PC-9 (cell line): ENCODE data around the gene CCDC69. TPM values are rescaled to one million over a fixed set of nuclear protein-coding genes. Genes with fewer than 3 reads are reported as not detected.

Experiments
- BruUV-seq: library from RNA; stranded (reverse); fragments of 400-500 nt; replicated peaks from 2 replicates; lab custom pipeline; 2021; lab: Mats Ljungman, UMichigan
- CTCF ChIA-PET: fragments of 300-600 bp; sonication (Branson Sonifier 250); formaldehyde crosslinking; loops from one replicate; lab custom pipeline; 2022; ENCODE audit warnings: antibody characterized with exemption; lab: Charles Lee
- POLR2A ChIA-PET: fragments of 300-600 bp; sonication (Branson Sonifier 250); formaldehyde crosslinking; loops from one replicate; lab custom pipeline; 2022; ENCODE audit warnings: antibody characterized with exemption; ENCODE audit not compliant: unreplicated experiment; lab: Charles Lee
- DNase-seq, 2 experiments: peaks; one replicate each; pipeline versions ENCODE4 v3.0.0 to v3.0.0-alpha.2; 2015 to 2022; ENCODE audit warnings: mixed read lengths in 1 of 2
- H2AFZ ChIP-seq: fragments of 200-600 bp; sonication (generic); 2 replicates; pipeline ENCODE4 v1.8.1; 2017; ENCODE audit warnings: antibody characterized with exemption
- H3F3A ChIP-seq: fragments of 200-600 bp; sonication (generic); 2 replicates; pipeline ENCODE4 v1.8.1; 2017; ENCODE audit warnings: antibody characterized with exemption, mild to moderate bottlenecking, low read depth; ENCODE audit not compliant: insufficient read depth
- H3K27ac ChIP-seq: fragments of 200-600 bp; sonication (generic); 2 replicates; pipeline ENCODE4 v1.6.1; 2016; ENCODE audit warnings: mixed run types
- H3K27me3 ChIP-seq: fragments of 200-600 bp; sonication (generic); 2 replicates; pipeline ENCODE4 v1.6.1; 2016; ENCODE audit warnings: low read depth, mixed run types; ENCODE audit not compliant: insufficient read depth
- H3K36me3 ChIP-seq: fragments of 200-600 bp; sonication (generic); 2 replicates; pipeline ENCODE4 v1.6.1; 2016; ENCODE audit warnings: low read depth, mixed run types
- H3K4me1 ChIP-seq: fragments of 200-600 bp; sonication (generic); replicated peaks from 2 replicates; pipeline ENCODE4 v1.6.1; 2016; ENCODE audit warnings: mixed run types; ENCODE audit not compliant: insufficient read depth
- H3K4me2 ChIP-seq: fragments of 200-600 bp; sonication (generic); 2 replicates; pipeline ENCODE4 v1.6.1; 2017; ENCODE audit warnings: mixed run types
- H3K4me3 ChIP-seq: fragments of 200-600 bp; sonication (generic); 2 replicates; pipeline ENCODE4 v1.6.1; 2016; ENCODE audit warnings: mixed run types
- H3K79me2 ChIP-seq: fragments of 200-600 bp; sonication (generic); 2 replicates; pipeline ENCODE4 v1.6.1; 2017; ENCODE audit warnings: low read depth, mixed run types
- H3K9me2 ChIP-seq: fragments of 200-600 bp; sonication (generic); 2 replicates; pipeline ENCODE4 v1.8.1; 2017; ENCODE audit warnings: mild to moderate bottlenecking; ENCODE audit not compliant: insufficient read depth
- H3K9me3 ChIP-seq: fragments of 200-600 bp; sonication (generic); 2 replicates; pipeline ENCODE4 v1.8.1; 2016; ENCODE audit warnings: low read depth; ENCODE audit not compliant: insufficient read depth
- H4K20me1 ChIP-seq: fragments of 200-600 bp; sonication (generic); 2 replicates; pipeline ENCODE4 v1.8.1; 2017; ENCODE audit not compliant: insufficient read depth
- CTCF ChIP-seq: fragments of 200-600 bp; sonication (generic); conservative IDR thresholded peaks from 2 replicates; pipeline ENCODE4 v1.6.1; 2017; ENCODE audit warnings: mixed run types, antibody characterized with exemption, mild to moderate bottlenecking, moderate library complexity
- EZH2 ChIP-seq: fragments of 200-600 bp; sonication (generic); IDR thresholded peaks from 2 replicates; pipeline ENCODE4 v1.8.0; 2017; ENCODE audit warnings: antibody characterized with exemption, low read depth
- intact Hi-C: fragments of 100-400 bp; cut with micrococcal nuclease; formaldehyde crosslinking; loops from one replicate; pipeline ENCODE4 v1.10.0; 2022; ENCODE audit not compliant: unreplicated experiment
- total RNA-seq: library from RNA; stranded (reverse); gene quantifications from 2 replicates; pipeline ENCODE4 v1.2.3, GENCODE V29; 2021

Gene CCDC69
- total RNA-seq, 1 experiment from 2014 or later = 0.50 TPM

GRCh38 chr5:151249281-151249680, 25.4 kb upstream of the CCDC69 start:
- Histone ChIP-seq H3K4me3 (no peak overlapping the region), H4K20me1 (no peaks in the 10 kb centered on the region), H3K27ac (no peak overlapping the region), H3K36me3 (no peaks in the 10 kb centered on the region), H3F3A (peaks cover 9% of the 10 kb centered on the region; the same call in 1 of the 2 replicates), H3K9me3 (no peaks in the 10 kb centered on the region), H3K4me2 (no peak overlapping the region), H3K27me3 (no peaks in the 10 kb centered on the region), H2AFZ (no peak overlapping the region), H3K9me2 (no peaks in the 10 kb centered on the region; the same call in 1 of the 2 replicates), H3K4me1 (peaks cover 12% of the 10 kb centered on the region; the same call in 1 of the 2 replicates), H3K79me2 (no peaks in the 10 kb centered on the region)
- CTCF ChIA-PET = no interaction called here
- TF ChIP-seq CTCF = no peak
- no peak for TF ChIP-seq EZH2
- POLR2A ChIA-PET = no interaction called here
- no peak for DNase-seq
- no TSS peak for BruUV-seq
- intact Hi-C loops = no loop called here

- Histone ChIP-seq H3K36me3 (no peaks in the 10 kb centered on the region), H3K9me3 (no peaks in the 10 kb centered on the region), H3K27ac (no peak overlapping the region), H3K27me3 (no peaks in the 10 kb centered on the region), H3K4me3 (no peak overlapping the region), H3K79me2 (no peaks in the 10 kb centered on the region), H3K4me2 (no peak overlapping the region), H4K20me1 (no peaks in the 10 kb centered on the region), H3F3A (peaks cover 9% of the 10 kb centered on the region; the same call in 1 of the 2 replicates), H3K4me1 (peaks cover 8% of the 10 kb centered on the region; the same call in 1 of the 2 replicates), H2AFZ (no peak overlapping the region), H3K9me2 (no peaks in the 10 kb centered on the region; the same call in 1 of the 2 replicates)
- ChIA-PET CTCF (no interaction called here), POLR2A (no interaction called here)
- TF ChIP-seq EZH2 = no peak
- TF ChIP-seq CTCF = no peak
- intact Hi-C loops = no loop called here
- BruUV-seq = no TSS peak
- DNase-seq = no peak
Observed at GRCh38 chr5:151248651-151249050, 24.8 kb upstream of the CCDC69 start.

GRCh38 chr5:151245680-151246219, 21.9 kb upstream of the CCDC69 start:
- Histone ChIP-seq H3K4me1 (peaks cover 8% of the 10 kb centered on the region), H3K79me2 (no peaks in the 10 kb centered on the region), H3K9me2 (no peaks in the 10 kb centered on the region), H4K20me1 (no peaks in the 10 kb centered on the region), H3K4me3 (no peak overlapping the region), H3K27ac (no peak overlapping the region), H3K4me2 (no peak overlapping the region), H2AFZ (no peak overlapping the region), H3F3A (no peaks in the 10 kb centered on the region), H3K27me3 (no peaks in the 10 kb centered on the region), H3K36me3 (no peaks in the 10 kb centered on the region), H3K9me3 (no peaks in the 10 kb centered on the region)
- intact Hi-C loops = no loop called here
- TF ChIP-seq CTCF (no peak), EZH2 (no peak)
- ChIA-PET CTCF (no interaction called here), POLR2A (no interaction called here)
- no peak for DNase-seq
- no TSS peak for BruUV-seq
